Measurements from ENCODE around the gene GEMIN7.

The GEMIN7 gene

GRCh38 chr19:45090034-45090433 is 11.0 kb downstream of the GEMIN7 start:
- no peak for DNase-seq (ENCODE audit: low read depth)

GRCh38 chr19:45090606-45091005 is 11.5 kb downstream of the GEMIN7 start:
- no peak for DNase-seq (ENCODE audit: low read depth)

GRCh38 chr19:45091031-45091923 is 12.2 kb downstream of the GEMIN7 start:
- peak; percentile 94 for DNase-seq (ENCODE audit: low read depth)

GRCh38 chr19:45092747-45093678 is 14.0 kb downstream of the GEMIN7 start, which contains the start of gene PPP1R37:
Gene PPP1R37, plus strand, starts transcription at chr19:45093179. Its CDS starts 147 bp downstream, at chr19:45093326.
- DNase-seq (ENCODE audit: low read depth), result peak; percentile 85

- no peak for DNase-seq (ENCODE audit: low read depth)
These were observed 15.1 kb downstream of the GEMIN7 start for GRCh38 chr19:45094137-45094536.

- no peak for DNase-seq (ENCODE audit: low read depth)
These were observed 15.6 kb downstream of the GEMIN7 start for GRCh38 chr19:45094707-45095106.

GRCh38 chr19:45095496-45096413 is 16.7 kb downstream of the GEMIN7 start:
- DNase-seq (ENCODE audit: low read depth), result no peak

- no peak for DNase-seq (ENCODE audit: low read depth)
These were observed 17.6 kb downstream of the GEMIN7 start for GRCh38 chr19:45096700-45097099.

- DNase-seq (ENCODE audit: low read depth), result no peak
These were observed 18.4 kb downstream of the GEMIN7 start for GRCh38 chr19:45097450-45097775.

GRCh38 chr19:45097776-45098520 is 18.9 kb downstream of the GEMIN7 start:
- no peak for DNase-seq (ENCODE audit: low read depth)

- no peak for DNase-seq (ENCODE audit: low read depth)
These were observed 19.7 kb downstream of the GEMIN7 start for GRCh38 chr19:45098521-45099466.

GRCh38 chr19:45099467-45100191 is 20.6 kb downstream of the GEMIN7 start:
- no peak for DNase-seq (ENCODE audit: low read depth)

GRCh38 chr19:45100201-45100600 is 21.1 kb downstream of the GEMIN7 start:
- DNase-seq (ENCODE audit: low read depth), result no peak

GRCh38 chr19:45100846-45101252 is 21.8 kb downstream of the GEMIN7 start:
- no peak for DNase-seq (ENCODE audit: low read depth)

GRCh38 chr19:45101806-45102205 is 22.7 kb downstream of the GEMIN7 start:
- DNase-seq (ENCODE audit: low read depth), result no peak

- no peak for DNase-seq (ENCODE audit: low read depth)
These were observed 23.4 kb downstream of the GEMIN7 start for GRCh38 chr19:45102481-45102880.

GRCh38 chr19:45103156-45103507 is 24.1 kb downstream of the GEMIN7 start:
- DNase-seq (ENCODE audit: low read depth), result peak; percentile 17

GRCh38 chr19:45103508-45104319 is 24.7 kb downstream of the GEMIN7 start:
- no peak for DNase-seq (ENCODE audit: low read depth)

Measured in activated T-helper 1 cell treated with Interleukin-2 at 50 U/mL for 16 hours (primary cell).